ENCODE measurements around the gene PECR. TPM values are rescaled to one million over a fixed set of nuclear protein-coding genes. Genes with fewer than 3 reads are reported as not detected.

The PECR gene
- total and polyA plus RNA-seq, 4 donors: 31.8 to 152 (median 65.5) TPM

DNA sequence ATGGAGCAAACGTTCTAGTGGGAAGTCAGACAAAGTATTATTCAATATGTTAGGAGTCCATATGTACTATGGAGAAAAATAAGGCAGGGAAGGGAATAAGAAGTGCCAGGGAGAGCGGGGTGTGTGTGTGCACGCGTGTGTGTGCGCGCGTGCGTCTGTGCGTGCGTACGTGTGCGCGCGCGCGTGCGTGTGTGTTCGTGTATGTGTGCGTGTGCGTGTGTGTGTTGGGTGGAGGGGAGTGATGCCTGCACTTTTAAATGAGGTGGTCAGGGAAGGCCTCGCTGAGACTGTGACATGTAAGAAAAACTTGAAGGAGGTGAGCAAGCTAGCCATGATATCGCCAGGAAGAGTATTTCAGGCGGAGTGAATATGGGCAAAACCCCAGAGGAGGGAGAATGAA is 66.6 kb downstream of the PECR start (continued):
- TF ChIP-seq MAX (IDR thresholded peaks at IDR 0.05): no peak
- no peak for TF ChIP-seq GABPA (IDR thresholded peaks at IDR 0.05 in 1 of 2, conservative IDR thresholded peaks at IDR 0.05 in 1 of 2)
- TF ChIP-seq EGR1 (IDR thresholded peaks at IDR 0.05; ENCODE audit: low read depth in 2 of 2): no peak
- TF ChIP-seq TAF1 (conservative IDR thresholded peaks at IDR 0.05): no peak

- TF ChIP-seq, protein P1, sequence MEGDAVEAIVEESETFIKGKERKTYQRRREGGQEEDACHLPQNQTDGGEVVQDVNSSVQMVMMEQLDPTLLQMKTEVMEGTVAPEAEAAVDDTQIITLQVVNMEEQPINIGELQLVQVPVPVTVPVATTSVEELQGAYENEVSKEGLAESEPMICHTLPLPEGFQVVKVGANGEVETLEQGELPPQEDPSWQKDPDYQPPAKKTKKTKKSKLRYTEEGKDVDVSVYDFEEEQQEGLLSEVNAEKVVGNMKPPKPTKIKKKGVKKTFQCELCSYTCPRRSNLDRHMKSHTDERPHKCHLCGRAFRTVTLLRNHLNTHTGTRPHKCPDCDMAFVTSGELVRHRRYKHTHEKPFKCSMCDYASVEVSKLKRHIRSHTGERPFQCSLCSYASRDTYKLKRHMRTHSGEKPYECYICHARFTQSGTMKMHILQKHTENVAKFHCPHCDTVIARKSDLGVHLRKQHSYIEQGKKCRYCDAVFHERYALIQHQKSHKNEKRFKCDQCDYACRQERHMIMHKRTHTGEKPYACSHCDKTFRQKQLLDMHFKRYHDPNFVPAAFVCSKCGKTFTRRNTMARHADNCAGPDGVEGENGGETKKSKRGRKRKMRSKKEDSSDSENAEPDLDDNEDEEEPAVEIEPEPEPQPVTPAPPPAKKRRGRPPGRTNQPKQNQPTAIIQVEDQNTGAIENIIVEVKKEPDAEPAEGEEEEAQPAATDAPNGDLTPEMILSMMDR (IDR thresholded peaks at IDR 0.05; ENCODE audit: low read depth, low read length, missing input control): no peak
- TF ChIP-seq NR2F2 (IDR thresholded peaks at IDR 0.05) (no peak), ZBTB33 (IDR thresholded peaks at IDR 0.05) (no peak), RXRA (IDR thresholded peaks at IDR 0.05) (no peak), TAF1 (conservative IDR thresholded peaks at IDR 0.05) (no peak), RAD21 (IDR thresholded peaks at IDR 0.05) (no peak), MAX (IDR thresholded peaks at IDR 0.05) (no peak), YY1 (IDR thresholded peaks at IDR 0.05) (no peak), FOXA1 (IDR thresholded peaks at IDR 0.05) (no peak), SP1 (IDR thresholded peaks at IDR 0.05) (no peak), HNF4G (IDR thresholded peaks at IDR 0.05) (no peak), GABPA (IDR thresholded peaks at IDR 0.05 in 1 of 2, conservative IDR thresholded peaks at IDR 0.05 in 1 of 2) (no peak), EGR1 (IDR thresholded peaks at IDR 0.05; ENCODE audit: low read depth in 2 of 2) (no peak), JUND (IDR thresholded peaks at IDR 0.05) (no peak), REST (IDR thresholded peaks at IDR 0.05) (no peak), FOXA2 (IDR thresholded peaks at IDR 0.05) (no peak), HNF4A (conservative IDR thresholded peaks at IDR 0.05) (no peak)
- TF ChIP-seq, protein P2, sequence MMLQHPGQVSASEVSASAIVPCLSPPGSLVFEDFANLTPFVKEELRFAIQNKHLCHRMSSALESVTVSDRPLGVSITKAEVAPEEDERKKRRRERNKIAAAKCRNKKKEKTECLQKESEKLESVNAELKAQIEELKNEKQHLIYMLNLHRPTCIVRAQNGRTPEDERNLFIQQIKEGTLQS (IDR thresholded peaks at IDR 0.05): no peak
- H3K9me3 ChIP-seq (ENCODE audit: control insufficient read depth in 4 of 4, low read length in 3 of 4): no peaks in the 10 kb centered on the region
- H3K36me3 ChIP-seq (ENCODE audit: control insufficient read depth in 4 of 4, insufficient read depth in 3 of 4, low read depth in 1 of 4, low read length in 3 of 4): peaks cover 0 to 8% (median 5%) of the 10 kb centered on the region in 4 donors
- peaks cover 5 to 22% (median 14%) of the 10 kb centered on the region in 4 donors for H3K4me1 ChIP-seq (ENCODE audit: control insufficient read depth in 4 of 4, insufficient read depth in 4 of 4, low read length in 3 of 4)
- no peak overlapping the region for H3K4me3 ChIP-seq (ENCODE audit: low read depth in 1 of 3, low read length in 3 of 3)
- 93% methylated on average over 8 of the region's 8 CpGs for WGBS
- no peak for DNase-seq (ENCODE audit: low spot score)
- H3K9ac ChIP-seq (ENCODE audit: low read depth in 1 of 2, low read length in 2 of 2): no peak overlapping the region
- no peaks in the 10 kb centered on the region for H3K27me3 ChIP-seq (ENCODE audit: control insufficient read depth in 4 of 4, insufficient read depth in 4 of 4, low read length in 3 of 4)
- no peak overlapping the region for H3K27ac ChIP-seq (ENCODE audit: low read depth in 1 of 2, low read length in 2 of 2)
These were observed 67.6 kb downstream of the PECR start for GRCh38 chr2:216014006-216014405.

Data from liver (tissue), 9 donors.